Right lobe of liver (tissue), 4 donors: ENCODE data around the gene SIMC1.

ENCODE experiments used
- POLR2A ChIP-seq: fragments of 450-650 bp; IDR thresholded peaks from one replicate; pipeline ENCODE4 v1.6.1; 2017; ENCODE audit warnings: antibody characterized with exemption, mild to moderate bottlenecking
- TF ChIP-seq, protein P1 (sequence below), 4 donors: fragments of 200-600 bp in 3 of 4; fragments of 450-650 bp in 1 of 4; IDR thresholded peaks; one replicate each; pipeline versions ENCODE4 v1.5.1 to v1.8.0; 2016 to 2022; ENCODE audit warnings: antibody characterized with exemption in 4 of 4, mild to moderate bottlenecking in 2 of 4
- donor health status: DM: no; HTN: no; CAD: no.
- donor health status: DM: no; HTN: no; CAD: no.
- donor health status: DM: no; HTN: yes; CAD: no.

DNA sequence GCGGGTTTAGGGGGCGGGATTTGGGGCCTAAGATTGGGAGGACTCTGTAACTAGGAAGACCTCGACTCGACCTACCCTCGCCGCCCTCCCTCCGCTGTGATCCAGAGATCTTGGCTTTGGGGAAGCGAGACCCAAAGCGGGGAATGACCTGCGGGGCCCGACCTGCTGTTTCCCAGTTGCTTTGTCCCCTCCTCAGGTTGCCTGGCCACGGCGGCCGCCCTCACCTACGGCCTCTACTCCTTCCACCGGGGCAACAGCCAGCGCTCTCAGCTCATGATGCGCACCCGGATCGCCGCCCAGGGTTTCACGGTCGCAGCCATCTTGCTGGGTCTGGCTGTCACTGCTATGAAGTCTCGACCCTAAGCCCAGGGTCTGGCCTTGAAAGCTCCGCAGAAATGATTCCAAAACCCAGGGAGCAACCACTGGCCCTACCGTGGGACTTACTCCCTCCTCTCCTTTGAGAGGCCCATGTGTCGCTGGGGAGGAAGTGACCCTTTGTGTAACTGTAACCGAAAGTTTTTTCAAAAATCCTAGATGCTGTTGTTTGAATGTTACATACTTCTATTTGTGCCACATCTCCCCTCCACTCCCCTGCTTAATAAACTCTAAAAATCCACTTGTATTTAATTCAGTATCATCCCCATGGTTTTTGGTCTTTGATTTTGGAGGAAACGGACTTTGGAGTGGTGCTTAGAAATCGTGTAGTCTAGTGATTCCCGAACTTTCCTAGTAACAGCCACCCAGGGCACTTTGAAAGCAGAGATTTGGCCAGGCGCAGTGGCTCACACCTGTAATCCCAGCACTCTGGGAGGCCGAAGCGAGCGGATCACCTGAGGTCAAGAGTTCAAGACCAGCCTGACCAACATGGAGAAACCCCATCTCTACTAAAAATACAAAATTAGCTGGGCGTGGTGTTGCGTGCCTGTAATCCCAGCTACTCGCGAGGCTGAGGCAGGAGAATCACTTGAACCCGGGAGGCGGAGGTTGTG is 151.2 kb downstream of the SIMC1 start:
- TF ChIP-seq, protein P1, sequence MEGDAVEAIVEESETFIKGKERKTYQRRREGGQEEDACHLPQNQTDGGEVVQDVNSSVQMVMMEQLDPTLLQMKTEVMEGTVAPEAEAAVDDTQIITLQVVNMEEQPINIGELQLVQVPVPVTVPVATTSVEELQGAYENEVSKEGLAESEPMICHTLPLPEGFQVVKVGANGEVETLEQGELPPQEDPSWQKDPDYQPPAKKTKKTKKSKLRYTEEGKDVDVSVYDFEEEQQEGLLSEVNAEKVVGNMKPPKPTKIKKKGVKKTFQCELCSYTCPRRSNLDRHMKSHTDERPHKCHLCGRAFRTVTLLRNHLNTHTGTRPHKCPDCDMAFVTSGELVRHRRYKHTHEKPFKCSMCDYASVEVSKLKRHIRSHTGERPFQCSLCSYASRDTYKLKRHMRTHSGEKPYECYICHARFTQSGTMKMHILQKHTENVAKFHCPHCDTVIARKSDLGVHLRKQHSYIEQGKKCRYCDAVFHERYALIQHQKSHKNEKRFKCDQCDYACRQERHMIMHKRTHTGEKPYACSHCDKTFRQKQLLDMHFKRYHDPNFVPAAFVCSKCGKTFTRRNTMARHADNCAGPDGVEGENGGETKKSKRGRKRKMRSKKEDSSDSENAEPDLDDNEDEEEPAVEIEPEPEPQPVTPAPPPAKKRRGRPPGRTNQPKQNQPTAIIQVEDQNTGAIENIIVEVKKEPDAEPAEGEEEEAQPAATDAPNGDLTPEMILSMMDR (IDR thresholded peaks at IDR 0.05), result no peak
- peak; percentile 89 for TF ChIP-seq POLR2A
